ENCODE measurements around the gene NNT.
"Not testable (repeated sequence)": the region's sequence is repeated elsewhere in the genome, so short reads cannot be mapped to it uniquely, and the experiment has no call there.

The NNT gene

DNA sequence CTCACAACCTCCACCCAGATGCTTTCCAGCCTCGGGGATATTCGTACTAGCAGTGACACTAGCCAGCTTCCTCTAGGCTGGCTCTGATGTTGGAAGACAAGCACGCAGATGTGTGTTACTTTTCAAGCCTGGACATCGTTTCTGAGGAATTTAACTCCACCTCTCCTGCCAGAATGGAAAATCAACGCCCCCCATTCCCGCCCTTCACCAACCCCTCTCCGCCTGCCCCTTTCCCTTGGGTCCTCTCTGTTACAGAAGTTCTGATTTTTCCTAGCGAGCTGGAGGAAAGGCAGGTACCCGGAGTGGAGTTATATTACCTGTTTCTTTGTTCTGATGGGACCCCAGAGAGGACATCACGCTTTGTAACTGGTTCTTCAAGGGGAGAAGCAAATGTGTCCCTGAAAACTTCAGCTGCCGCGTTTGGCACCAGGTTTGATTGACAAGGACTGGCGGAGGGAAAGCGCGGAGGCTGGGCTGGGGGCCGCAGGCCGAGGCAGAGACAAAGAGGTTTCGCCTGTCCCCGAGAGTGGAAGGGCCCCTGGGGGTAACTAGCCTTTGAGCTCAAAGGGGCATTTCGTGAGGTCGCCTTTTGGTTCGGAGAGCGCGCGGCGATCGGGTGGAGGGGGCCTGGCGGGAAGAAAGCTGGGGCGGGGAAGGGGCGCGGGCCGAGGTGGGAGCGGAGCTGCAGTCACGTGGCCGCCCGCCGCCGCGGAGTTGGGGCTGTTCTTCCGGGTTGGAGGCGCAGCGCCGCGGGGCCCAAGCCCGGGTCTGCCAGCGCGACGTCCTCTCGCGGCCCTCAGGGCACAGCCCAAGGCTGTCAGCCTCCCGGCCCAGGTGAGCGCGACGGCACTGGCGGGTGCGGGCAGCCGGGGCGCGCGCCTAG, at the start of gene NNT:
Gene NNT, plus strand, starts transcription at position 720 of the 883 bp plus-strand sequence. CDS start 6,016 bp downstream, outside the sequence.
- in situ Hi-C loops (cut with MboI; ENCODE audit: low sequenced_read_pairs): no loop called here

- in situ Hi-C loops (cut with MboI; ENCODE audit: low sequenced_read_pairs): no loop called here
These were observed 49.6 kb upstream of the NNT start for GRCh38 chr5:43553381-43553780.

GRCh38 chr5:43554497-43554896, 48.5 kb upstream of the NNT start:
- in situ Hi-C loops (cut with MboI; ENCODE audit: low sequenced_read_pairs): no loop called here

DNA sequence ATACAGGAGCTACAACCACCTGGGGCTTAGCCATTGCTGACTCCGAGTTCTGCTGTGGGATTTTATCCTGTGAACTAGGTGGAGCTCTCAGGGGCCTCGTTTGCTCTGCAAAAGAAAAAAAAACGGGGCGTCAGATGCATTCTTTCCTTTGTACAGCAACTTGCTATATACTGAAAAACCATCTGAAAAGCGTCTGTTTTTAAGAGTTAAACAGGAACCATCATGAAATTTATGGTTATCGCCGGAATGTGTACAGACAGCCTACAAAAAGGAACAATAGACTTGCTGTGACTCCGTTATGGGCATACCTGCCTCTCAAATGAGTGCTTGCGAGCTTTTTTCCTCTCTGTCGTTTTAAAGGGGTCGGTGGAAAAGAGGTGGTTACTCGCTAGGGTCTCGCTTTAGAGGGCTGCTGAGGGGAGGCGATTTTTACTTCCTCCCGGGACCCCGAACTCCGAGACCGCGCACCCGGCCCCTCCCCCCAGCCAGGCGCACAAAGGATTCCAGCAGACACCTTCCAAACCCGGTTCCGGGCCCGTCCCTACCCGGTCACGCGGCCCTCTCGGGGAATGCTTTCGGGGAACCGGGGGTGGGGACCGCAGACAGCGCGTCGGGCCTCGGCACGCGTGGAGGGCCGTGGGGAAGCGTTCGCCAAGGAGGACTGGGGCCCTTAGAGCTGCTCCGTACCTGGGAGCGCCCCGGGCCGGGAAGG, 46.9 kb upstream of the NNT start:
- in situ Hi-C loops (cut with MboI; ENCODE audit: low sequenced_read_pairs): no loop called here

DNA sequence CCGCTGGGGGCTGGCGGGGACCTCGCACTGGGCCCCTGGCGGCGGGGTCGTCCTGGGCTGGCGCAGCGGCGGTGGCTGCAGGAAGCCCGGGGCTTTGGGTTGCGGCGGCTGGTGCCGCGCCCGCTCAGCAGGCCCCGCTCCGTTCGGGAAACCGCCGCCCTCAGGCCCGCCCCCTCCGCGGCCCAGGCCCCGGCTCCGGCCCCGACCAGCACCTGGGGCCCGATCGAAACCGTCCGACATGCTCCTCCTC, 46.4 kb upstream of the NNT start:
- in situ Hi-C loops (cut with MboI; ENCODE audit: low sequenced_read_pairs): not testable (repeated sequence)

GRCh38 chr5:43556857-43557542, 46.0 kb upstream of the NNT start, which contains the start of gene PAIP1:
Gene PAIP1 (minus strand): TSS chr5:43557077. CDS start chr5:43556846, 231 bp downstream.
- in situ Hi-C loops (cut with MboI; ENCODE audit: low sequenced_read_pairs): no loop called here

DNA sequence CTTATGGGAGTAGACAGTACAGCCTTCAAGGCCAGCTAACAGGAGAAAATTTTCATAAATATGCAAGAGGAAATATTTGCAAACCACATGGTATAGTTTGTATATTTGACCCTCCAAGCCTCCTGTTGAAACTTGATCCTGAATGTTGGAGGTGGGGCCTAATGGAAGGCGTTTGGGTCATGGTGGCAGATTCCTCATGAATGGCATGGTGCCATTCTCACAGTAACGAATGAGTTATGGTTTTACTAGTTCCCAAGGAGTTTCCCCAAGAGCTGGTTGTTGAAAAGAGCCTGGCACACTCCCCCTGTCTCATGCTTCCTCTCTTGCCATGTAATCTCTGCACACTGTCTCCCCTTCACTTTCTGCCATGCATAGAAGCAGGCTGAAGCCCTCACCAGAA, 42.9 kb upstream of the NNT start:
- in situ Hi-C loops (cut with MboI; ENCODE audit: low sequenced_read_pairs): no loop called here

DNA sequence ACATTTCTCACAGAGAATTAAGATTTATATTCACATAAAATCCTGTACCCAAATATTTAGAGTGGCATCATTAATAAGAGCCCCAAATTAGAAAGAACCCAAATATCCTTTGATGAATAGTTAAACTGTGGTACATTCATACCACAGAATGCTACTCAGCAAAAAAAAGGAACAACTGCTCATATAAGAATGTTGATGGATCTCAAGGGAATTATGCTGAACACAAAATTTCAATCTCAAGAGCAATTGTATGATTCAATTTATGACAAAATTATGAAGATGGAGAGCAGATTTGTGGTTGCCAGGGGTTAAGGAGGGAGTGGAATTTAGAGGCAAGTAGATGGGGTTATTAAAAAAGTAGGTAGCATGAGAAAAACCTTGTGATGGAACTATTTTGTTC, 41.6 kb upstream of the NNT start:
- in situ Hi-C loops (cut with MboI; ENCODE audit: low sequenced_read_pairs): no loop called here

DNA sequence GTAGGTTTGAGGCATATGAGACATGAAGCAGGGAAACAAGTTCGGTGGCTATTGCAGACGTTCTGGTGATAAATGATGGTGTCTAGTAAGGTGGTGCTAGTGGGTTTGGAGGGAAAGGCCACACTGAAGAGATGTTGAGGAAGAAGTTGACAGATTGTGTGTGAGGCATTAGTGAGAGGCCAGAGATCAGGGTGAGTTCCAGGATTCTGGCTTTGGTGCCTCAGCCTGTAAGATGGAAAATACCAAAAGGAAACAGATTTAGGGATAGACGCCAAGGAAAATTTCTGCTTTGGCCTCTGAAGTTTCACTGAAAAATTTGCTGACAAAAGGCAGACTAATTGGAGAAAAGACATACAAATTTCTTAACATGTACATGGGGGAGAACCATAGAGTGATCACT, 39.7 kb upstream of the NNT start:
- in situ Hi-C loops (cut with MboI; ENCODE audit: low sequenced_read_pairs): no loop called here

DNA sequence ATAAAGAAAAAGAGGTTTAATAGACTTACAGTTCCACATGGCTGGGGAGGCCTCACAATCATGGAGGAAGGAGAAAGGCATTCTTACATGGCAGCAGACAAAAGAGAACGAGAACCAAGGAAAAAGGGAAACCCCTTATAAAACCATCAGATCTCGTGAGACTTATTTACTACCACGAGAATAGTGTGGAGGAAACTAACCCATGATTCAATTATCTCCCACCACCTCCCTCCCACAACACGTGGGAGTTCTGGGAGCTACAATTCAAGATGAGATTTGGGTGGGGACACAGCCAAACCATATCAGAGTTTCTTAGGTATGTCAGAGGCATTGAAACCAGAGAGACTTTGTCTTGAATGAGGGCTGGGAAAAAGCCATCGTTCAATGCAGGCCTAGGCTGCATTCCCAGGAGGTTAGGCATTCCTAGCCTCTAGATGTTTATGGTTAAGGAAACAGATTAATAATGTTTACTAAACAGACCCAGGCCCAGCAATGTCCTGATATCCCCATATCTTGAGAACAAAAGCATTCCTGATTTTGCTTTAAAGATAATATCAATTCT, 38.6 kb upstream of the NNT start:
- in situ Hi-C loops (cut with MboI; ENCODE audit: low sequenced_read_pairs): no loop called here

- in situ Hi-C loops (cut with MboI; ENCODE audit: low sequenced_read_pairs): no loop called here
These were observed 37.9 kb upstream of the NNT start for GRCh38 chr5:43565043-43565442.

DNA sequence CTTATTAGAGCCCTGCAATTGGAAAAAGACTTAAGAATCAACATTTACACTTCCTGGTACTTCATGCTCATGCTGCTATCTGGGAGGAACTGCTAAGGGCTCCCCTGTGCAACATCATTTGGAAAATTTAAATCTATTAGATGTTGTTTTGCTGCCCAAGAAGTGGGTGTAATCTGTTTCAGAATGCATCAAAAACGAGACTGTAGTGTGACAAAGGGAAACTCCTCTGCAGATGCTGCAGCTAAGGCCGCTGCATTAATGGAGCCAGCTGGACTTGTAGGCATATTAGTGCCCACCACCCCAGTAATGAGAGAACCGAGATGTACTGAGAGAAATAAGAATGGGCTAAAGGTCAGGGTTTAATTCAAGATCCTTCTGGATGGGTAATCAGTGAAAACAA, 35.0 kb upstream of the NNT start:
- in situ Hi-C loops (cut with MboI; ENCODE audit: low sequenced_read_pairs): no loop called here

DNA sequence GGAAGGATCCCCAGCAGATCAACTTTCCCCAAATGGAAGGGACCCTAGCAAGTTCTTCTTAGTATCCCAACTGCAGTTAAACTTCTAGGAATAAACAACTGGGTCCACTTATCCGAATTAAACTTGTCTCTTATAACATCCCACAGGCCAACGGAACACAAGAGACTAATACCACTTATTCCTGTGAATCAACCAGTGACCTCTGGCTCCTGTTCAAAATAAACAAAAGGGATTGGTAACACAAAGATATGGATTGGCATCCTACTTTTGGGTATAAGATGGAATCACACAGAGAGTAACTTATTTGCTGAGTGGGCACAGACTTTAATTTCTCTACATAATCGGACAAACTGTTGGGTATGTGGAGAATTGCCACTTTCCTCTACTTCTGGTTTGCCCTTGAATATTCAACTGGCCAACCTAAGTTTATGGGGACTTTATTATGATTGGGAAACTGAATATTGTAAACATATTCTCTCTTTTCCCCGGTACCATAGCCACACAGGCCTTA, 33.7 kb upstream of the NNT start:
- in situ Hi-C loops (cut with MboI; ENCODE audit: low sequenced_read_pairs): no loop called here

GRCh38 chr5:43570450-43571158, 32.4 kb upstream of the NNT start:
- in situ Hi-C loops (cut with MboI; ENCODE audit: low sequenced_read_pairs): no loop called here

DNA sequence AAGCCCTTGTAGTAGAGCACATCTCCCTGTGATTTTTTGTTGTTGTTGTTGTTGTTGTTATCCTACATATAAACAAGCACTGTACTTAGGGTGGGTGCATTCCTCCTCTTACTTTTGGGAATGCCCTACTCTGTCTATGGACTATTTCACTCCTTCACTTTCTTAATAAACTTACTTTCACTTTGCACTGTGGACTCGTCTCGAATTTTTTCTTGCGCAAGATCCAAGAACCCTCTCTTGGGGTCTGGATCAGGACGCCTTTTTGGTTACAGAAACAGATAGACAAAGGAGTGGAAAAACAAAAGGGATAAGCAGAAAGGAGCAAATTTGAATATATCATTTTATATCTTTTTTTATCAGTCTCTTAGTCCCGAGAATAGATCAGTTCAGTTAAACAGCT, 31.7 kb upstream of the NNT start:
- in situ Hi-C loops (cut with MboI; ENCODE audit: low sequenced_read_pairs): no loop called here

GRCh38 chr5:43572357-43572756, 30.6 kb upstream of the NNT start:
- in situ Hi-C loops (cut with MboI; ENCODE audit: low sequenced_read_pairs): no loop called here

DNA sequence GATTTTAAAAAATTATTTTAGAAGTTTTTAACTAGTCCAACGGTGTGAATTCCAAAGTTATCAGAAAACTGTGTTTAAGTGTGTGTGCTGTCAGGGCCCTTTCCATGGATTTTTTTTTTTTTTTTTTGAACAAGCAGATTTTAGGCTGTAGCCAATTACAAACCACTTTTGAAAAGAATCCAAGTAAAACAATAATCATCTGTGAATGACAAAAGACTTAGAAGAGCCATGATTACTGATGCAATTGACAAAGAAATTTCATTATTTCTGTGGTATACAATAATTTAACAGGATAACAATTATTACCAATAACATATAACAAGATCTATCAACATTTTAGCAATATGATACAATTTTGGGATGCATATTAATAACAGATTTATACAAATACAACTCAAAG, 29.9 kb upstream of the NNT start:
- in situ Hi-C loops (cut with MboI; ENCODE audit: low sequenced_read_pairs): no loop called here

GRCh38 chr5:43580402-43581210, 22.4 kb upstream of the NNT start:
- in situ Hi-C loops (cut with MboI; ENCODE audit: low sequenced_read_pairs): not testable (repeated sequence)

- in situ Hi-C loops (cut with MboI; ENCODE audit: low sequenced_read_pairs): no loop called here
These were observed 21.6 kb upstream of the NNT start for GRCh38 chr5:43581398-43581797.
